Left ventricle myocardium inferior (tissue), 1 donor: ENCODE measurements around the gene JAML. TPM values are rescaled to one million over a fixed set of nuclear protein-coding genes. Genes with fewer than 3 reads are reported as not detected.

ENCODE experiments used
- DNase-seq: peaks from one replicate; pipeline ENCODE4 v3.0.0-alpha.2; 2020
- H3K27ac ChIP-seq: fragments of 200-600 bp; replicated peaks from 2 replicates; pipeline ENCODE4 v1.8.0; 2021
- H3K27me3 ChIP-seq: fragments of 200-600 bp; 2 replicates; pipeline ENCODE4 v1.8.0; 2021; ENCODE audit warnings: low read depth
- H3K36me3 ChIP-seq: fragments of 200-600 bp; 2 replicates; pipeline ENCODE4 v1.8.0; 2021
- H3K4me1 ChIP-seq: fragments of 200-600 bp; 2 replicates; pipeline ENCODE4 v1.8.0; 2021
- H3K4me3 ChIP-seq: fragments of 200-600 bp; 2 replicates; pipeline ENCODE4 v1.8.0; 2021; ENCODE audit warnings: mild to moderate bottlenecking, moderate library complexity
- H3K9me3 ChIP-seq: fragments of 200-600 bp; replicated peaks from 2 replicates; pipeline ENCODE4 v1.8.0; 2021
- intact Hi-C: fragments of 100-400 bp; cut with micrococcal nuclease; formaldehyde crosslinking; loops from one replicate; pipeline ENCODE4 v1.11.0; 2022
- total RNA-seq: library from RNA; stranded (reverse); fragmentation: NEBNext Ultra II Directional; extraction: Animal tissue kit (Norgen Biotek cat#: 25700); gene quantifications from one replicate; pipeline ENCODE4 v1.2.1, GENCODE V29; 2021
- TF ChIP-seq, protein P1 (sequence below): fragments of 200-600 bp; IDR thresholded peaks from 2 replicates; pipeline ENCODE4 v1.8.0; 2021; ENCODE audit warnings: antibody characterized with exemption, mild to moderate bottlenecking, borderline replicate concordance
- donor health status: DM: no; HTN: yes; CAD: no; lungs with severe emphysema.

JAML gene
- total RNA-seq, 1 donor from 2014 or later: 2.9 TPM

DNA sequence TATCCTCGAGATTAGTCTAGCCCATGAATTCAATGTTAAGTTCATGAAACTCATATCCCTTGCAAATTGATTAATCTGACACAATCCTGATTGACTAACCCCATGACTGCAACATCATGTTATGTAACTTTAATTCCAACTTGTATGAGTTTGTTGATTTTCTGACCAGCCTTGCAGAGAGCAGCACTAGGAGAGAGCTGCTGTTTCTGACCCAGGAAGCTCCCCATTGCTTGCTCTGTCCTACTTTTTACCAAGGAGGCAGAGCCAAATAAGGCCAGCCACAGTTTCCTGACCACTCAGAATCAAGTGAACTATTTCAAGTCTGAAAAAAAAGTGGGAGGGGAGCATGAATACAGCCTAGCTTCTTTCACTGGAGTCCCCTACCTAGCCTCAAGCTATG lies 14.1 kb upstream of the JAML start:
- DNase-seq: no peak
- no peak overlapping the region for H3K4me3 ChIP-seq
- H3K27ac ChIP-seq: peak overlapping the region; percentile 39
- no peaks in the 10 kb centered on the region for H3K36me3 ChIP-seq
- H3K9me3 ChIP-seq: no peaks in the 10 kb centered on the region
- no peaks in the 10 kb centered on the region for H3K27me3 ChIP-seq
- TF ChIP-seq, protein P1, sequence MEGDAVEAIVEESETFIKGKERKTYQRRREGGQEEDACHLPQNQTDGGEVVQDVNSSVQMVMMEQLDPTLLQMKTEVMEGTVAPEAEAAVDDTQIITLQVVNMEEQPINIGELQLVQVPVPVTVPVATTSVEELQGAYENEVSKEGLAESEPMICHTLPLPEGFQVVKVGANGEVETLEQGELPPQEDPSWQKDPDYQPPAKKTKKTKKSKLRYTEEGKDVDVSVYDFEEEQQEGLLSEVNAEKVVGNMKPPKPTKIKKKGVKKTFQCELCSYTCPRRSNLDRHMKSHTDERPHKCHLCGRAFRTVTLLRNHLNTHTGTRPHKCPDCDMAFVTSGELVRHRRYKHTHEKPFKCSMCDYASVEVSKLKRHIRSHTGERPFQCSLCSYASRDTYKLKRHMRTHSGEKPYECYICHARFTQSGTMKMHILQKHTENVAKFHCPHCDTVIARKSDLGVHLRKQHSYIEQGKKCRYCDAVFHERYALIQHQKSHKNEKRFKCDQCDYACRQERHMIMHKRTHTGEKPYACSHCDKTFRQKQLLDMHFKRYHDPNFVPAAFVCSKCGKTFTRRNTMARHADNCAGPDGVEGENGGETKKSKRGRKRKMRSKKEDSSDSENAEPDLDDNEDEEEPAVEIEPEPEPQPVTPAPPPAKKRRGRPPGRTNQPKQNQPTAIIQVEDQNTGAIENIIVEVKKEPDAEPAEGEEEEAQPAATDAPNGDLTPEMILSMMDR: no peak
- intact Hi-C loops: no loop called here
- peaks cover 52% of the 10 kb centered on the region for H3K4me1 ChIP-seq

DNA sequence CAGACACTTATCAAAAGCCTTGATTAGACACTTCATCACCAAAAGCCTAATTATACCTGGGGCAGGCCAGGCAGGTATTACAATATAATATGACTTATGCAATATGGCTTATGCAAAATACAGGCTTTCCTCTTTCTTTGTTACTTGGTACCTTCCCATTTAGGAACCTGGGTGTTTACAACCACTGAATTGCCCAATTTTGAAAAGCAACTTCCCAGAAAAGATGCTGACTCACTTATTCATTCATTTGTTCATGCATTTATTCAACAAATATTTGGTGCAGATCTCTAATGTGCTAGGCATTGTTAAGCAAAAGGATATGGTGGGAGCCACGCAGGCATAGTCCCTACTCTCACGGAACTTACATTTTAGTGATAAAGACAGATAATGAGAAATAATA lies 13.6 kb upstream of the JAML start:
- Histone ChIP-seq H3K4me3 (no peak overlapping the region), H3K9me3 (no peaks in the 10 kb centered on the region), H3K27ac (no peak overlapping the region), H3K36me3 (no peaks in the 10 kb centered on the region), H3K27me3 (no peaks in the 10 kb centered on the region), H3K4me1 (peaks cover 52% of the 10 kb centered on the region)
- intact Hi-C loops: no loop called here
- TF ChIP-seq, protein P1: no peak
- no peak for DNase-seq

DNA sequence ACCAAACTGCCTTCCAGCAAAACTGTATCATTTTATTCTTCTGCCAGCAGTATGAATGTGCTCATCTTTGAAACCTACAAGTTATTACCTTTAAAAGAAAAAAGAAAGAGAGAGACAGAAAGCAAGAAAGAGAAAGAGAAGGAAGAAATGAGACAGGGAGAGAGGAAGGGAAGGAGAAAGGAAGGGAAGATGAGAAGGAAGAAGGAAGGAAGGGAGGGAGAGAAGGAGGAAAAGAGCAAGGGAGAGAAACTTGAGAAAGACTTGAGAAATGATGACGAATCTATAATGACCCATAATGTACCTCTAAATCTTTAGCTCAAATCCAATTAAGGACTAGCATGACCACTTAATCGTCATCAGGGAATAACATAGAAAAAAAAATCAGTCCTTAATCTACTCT lies 11.4 kb upstream of the JAML start:
- Histone ChIP-seq H3K36me3 (no peaks in the 10 kb centered on the region), H3K27me3 (no peaks in the 10 kb centered on the region), H3K27ac (peak overlapping the region; percentile 77), H3K9me3 (no peaks in the 10 kb centered on the region), H3K4me1 (peaks cover 44% of the 10 kb centered on the region), H3K4me3 (no peak overlapping the region)
- TF ChIP-seq, protein P1: no peak
- intact Hi-C loops: no loop called here
- no peak for DNase-seq

DNA sequence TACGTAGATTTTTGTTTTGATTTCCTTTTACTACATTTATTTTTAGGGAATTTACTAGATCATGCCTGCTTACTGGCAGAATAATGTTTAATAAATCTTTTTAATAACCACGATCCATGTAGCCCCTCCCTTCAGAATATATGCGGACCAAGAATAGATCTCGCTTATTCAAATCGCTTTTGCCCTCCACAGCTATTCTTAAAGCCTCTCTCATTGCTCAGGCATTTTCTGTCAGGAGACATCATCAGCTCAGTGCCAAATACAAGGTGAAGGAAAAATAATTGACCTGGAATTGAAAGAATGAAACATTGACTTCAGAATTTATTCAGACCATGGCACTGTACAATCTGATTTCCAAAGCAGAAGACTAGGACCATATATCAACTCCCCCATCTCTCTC lies 10.0 kb upstream of the JAML start:
- peak overlapping the region; percentile 22 for H3K4me3 ChIP-seq
- H3K4me1 ChIP-seq: peaks cover 33% of the 10 kb centered on the region
- intact Hi-C loops: no loop called here
- H3K27me3 ChIP-seq: no peaks in the 10 kb centered on the region
- no peaks in the 10 kb centered on the region for H3K36me3 ChIP-seq
- H3K9me3 ChIP-seq: no peaks in the 10 kb centered on the region
- H3K27ac ChIP-seq: peak overlapping the region; percentile 77
- DNase-seq: no peak
- TF ChIP-seq, protein P1: no peak

DNA sequence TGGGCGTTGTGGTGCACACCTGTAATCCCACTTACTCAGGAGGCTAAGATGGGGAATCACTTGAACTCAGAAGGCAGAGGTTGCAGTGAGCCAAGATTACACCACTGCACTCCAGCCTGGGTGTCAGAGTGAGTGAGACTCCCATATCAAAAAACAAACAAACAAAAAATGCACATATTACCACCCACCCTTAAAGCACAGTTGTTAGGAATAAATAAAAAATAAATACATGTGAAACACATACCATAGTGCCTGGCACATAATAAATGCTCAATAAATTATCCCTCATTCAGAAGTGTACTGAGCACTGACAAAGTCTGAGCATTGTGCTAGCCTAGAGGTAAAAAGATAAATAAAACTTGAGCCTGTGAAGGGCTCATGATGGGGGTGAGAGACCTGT lies 9.0 kb upstream of the JAML start:
- TF ChIP-seq, protein P1: no peak
- Histone ChIP-seq H3K36me3 (no peaks in the 10 kb centered on the region), H3K4me1 (peaks cover 23% of the 10 kb centered on the region), H3K27ac (peak overlapping the region; percentile 77), H3K4me3 (no peak overlapping the region), H3K9me3 (no peaks in the 10 kb centered on the region), H3K27me3 (no peaks in the 10 kb centered on the region)
- intact Hi-C loops: no loop called here
- DNase-seq: no peak

DNA sequence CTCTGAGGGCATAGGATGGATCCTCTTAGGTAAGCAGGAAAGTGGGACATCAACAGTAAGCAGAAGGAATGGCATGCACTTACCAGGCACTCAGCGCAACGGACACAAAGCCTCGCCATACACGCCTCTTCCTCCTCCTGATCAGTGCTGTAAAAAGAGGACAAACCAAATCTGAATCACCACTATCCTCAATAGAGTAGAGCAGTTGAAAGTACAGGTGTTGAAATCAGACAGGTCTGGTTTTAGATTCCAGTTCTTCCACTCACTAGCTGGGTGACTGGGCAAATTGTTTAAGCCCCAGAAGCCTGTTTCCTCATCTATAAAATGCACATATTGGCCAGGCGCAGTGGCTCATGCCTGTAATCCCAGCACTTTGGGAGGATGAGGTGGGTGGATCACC lies 8.6 kb upstream of the JAML start:
- Histone ChIP-seq H3K4me1 (peaks cover 19% of the 10 kb centered on the region), H3K4me3 (no peak overlapping the region), H3K9me3 (no peaks in the 10 kb centered on the region), H3K27ac (no peak overlapping the region), H3K36me3 (no peaks in the 10 kb centered on the region), H3K27me3 (no peaks in the 10 kb centered on the region)
- DNase-seq: no peak
- intact Hi-C loops: no loop called here
- TF ChIP-seq, protein P1: no peak
